GM18517 (cell line): ENCODE data around the gene RMI2.

Experiments
- ATAC-seq: cut with Tn5 transposase; IDR thresholded peaks from one replicate; pipeline ENCODE4 v1.9.1; 2021; ENCODE audit warnings: mild to moderate bottlenecking, moderate library complexity; ENCODE audit not compliant: unreplicated experiment

The RMI2 gene

GRCh38 chr16:11327277-11328171 lies 17.7 kb upstream of the RMI2 start:
- ATAC-seq = peak; percentile 47

GRCh38 chr16:11328172-11329070 lies 16.8 kb upstream of the RMI2 start:
- peak; percentile 75 for ATAC-seq

- ATAC-seq = peak; percentile 29
Observed at GRCh38 chr16:11329071-11329491, 16.2 kb upstream of the RMI2 start.

- ATAC-seq = no peak
Observed at GRCh38 chr16:11329891-11330290, 15.4 kb upstream of the RMI2 start.

DNA sequence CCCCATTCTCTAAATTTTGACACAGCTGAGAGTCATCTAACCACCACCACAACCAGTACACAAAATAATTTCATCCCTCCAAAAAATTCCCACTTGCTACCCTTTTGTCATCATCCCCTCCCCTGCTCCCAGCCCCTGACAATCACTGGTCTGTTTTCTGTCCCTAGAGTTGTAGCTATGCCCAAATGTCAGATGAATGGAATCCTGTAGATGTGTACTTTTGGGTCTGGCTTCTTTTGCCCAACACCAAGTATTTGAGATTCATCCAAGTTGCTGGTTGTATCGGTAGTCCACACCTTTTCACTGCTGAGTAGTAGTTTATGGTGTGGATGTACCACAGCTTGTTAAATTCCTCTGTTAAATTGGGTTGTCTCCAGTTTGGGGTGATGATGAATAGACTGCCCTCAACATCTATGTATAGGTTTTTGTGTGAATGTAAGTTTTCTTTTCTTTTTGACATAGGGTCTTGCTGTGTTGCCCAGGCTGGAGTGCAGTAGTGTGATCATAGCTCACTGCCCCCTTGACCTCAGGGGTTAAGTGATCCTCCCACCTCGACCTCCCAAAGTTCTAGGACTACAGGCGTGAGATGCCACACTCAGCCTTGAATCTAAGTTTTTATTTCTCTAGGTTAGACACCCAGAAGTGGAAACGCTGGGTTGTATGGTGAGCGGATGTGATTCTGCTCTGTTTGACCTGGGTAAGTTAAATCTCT lies 14.6 kb upstream of the RMI2 start:
- no peak for ATAC-seq

DNA sequence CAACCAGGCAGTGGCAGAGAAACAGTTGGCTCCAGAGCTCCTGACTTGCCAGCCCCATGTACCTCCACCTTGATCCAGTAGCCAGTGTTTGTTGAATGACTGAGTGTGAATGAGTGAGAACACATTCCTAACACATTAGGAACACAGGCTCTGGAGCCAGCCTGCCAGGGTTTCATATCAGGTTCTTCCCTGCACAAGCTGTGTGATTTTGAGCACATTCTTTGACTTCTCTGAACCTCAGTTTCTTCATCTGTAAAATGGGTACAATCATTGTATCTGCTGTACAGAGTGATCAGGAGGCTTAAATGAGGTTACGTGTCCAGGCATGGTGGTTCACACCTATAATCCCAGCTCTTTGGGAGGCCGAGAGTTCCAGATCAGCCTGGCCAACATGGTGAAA lies 13.3 kb upstream of the RMI2 start:
- ATAC-seq = no peak

DNA sequence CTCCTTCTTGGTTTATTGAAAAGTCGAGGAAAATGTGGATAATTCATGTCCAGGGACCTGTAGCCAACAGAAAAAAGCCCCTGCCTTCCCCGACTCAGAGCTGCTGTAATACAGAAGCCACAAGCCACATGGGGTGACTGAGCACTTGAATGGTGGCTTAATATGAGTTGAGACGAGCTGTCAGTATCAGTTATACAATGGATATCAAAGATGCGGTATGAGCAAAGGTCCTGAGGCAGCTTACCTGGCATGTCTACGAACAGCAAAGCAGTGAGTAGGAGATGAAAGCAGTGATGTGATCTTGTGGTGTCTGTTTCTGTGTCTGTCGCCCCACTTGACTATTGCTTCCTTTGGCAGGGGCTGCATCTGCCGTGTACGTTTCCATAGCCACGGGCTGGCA lies 12.2 kb upstream of the RMI2 start:
- ATAC-seq = no peak

DNA sequence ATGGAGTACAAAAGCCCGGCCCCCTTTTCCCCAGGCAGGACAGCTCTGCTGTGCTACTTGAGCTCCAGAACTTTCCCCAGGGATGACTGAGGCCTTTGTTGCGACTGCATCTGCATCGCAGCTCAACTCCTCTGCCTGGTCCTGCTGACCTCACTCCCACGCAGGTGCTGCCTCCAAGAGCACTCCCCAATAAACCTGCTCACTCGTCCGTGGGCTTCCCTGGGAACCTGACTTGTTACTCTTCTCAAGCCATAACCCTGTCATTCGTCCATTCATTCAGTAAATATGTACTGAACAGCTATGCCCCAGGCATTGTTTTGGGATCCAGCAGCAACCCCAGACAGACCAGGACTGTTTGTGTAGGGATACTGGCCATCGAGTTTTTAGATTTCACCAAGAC lies 11.6 kb upstream of the RMI2 start:
- ATAC-seq = no peak

DNA sequence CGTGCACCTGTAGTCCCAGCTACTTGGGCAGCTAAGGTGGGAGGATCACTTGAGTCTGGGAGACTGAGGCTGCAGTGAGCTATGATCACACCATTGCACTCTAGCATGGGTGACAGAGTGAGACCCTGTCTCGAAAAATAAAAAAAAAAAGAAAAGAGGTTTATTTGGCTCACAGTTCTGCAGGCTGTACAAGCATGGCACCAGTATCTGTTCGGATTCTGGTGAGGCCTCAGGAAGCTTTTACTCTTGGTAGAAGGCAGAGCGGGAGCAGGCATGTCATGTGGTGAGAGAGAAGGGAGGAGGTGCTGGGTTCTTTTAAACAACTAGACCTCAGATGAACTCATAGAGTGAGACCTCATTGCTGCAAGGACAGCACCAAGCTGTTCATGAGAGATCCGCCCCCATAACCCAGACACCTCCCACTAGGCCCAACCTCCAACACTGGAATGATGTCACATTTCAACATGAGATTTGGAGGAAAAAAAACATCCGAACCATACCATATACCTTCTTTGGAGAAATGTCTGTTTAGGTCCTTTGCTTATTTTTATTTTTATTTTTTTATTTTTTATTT lies 10.3 kb upstream of the RMI2 start:
- ATAC-seq = no peak

GRCh38 chr16:11339075-11339474 lies 6.2 kb upstream of the RMI2 start:
- ATAC-seq = no peak

- ATAC-seq = no peak
Observed at GRCh38 chr16:11340710-11341109, 4.5 kb upstream of the RMI2 start.

DNA sequence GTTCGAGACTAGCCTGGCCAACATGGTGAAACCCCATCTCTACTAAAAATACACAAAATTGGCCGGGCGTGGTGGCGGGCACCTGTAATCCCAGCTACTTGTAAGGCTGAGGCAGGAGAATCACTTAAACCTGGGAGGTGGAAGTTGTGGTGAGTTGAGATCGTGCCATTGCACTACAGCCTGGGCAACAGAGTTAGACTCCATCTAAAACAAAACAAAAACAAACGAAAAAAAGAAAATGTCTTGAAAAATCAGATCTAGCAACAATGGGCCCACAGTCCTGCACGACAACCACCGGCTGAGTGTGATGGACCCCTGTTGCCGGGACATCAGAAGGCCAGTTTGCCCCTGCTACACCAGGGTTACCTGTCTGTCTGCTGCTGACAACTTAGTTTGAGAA lies 3.9 kb upstream of the RMI2 start:
- no peak for ATAC-seq

- ATAC-seq = no peak
Observed at GRCh38 chr16:11342021-11342855, 3.0 kb upstream of the RMI2 start.

GRCh38 chr16:11346700-11347319 lies 1.6 kb downstream of the RMI2 start:
- no peak for ATAC-seq

DNA sequence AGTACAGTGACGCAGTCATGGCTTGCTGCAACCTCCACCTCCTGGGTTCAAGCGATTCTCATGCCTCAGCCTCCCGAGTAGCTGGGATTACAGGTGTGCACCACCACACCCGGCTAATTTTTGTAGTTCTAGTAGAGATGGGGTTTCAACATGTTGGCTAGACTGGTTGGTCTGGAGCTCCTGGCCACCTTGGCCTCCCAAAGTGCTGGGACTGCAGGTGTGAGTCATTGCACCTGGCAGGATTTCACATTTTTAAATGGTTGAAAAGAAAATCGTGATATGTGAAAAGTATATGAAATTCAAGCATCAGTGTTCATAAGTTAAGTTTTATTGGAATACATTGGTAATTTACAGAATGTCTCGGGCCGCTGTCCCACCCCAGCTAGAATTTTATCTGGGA lies 2.6 kb downstream of the RMI2 start:
- ATAC-seq = no peak

- no peak for ATAC-seq
Observed at GRCh38 chr16:11348737-11349598, 3.7 kb downstream of the RMI2 start.

DNA sequence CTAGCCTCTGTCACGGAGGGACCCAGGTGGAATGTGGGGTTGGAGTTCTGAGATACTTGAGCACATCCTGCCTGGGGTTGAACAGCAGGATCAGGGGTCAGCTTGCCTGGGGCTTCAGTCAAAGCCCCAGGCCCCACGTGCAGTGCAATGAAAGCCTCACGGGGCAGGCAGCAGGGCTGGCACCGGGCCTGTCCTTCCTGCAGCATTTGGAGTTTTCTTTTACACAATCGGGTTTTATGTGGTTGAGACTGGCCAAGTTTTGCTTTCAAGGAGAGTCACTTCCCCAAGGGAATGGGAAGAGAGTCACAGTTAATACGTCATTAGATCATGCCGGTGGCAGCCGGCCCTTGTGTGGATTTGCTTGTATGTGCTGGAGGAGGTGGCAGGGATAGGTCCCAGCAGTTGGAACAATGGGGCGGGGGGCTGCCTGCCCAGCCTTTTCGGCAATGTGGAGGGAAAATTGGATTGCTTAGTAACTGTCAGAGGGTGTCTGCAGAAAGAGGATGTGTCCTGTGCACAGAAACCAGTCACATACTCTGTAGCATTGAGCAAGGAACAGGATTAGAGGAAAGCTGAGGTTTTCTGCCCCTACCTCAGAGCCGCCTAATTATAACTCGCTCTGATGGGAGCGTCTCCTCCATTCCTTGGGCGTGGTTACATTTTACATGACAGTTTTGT lies 4.5 kb downstream of the RMI2 start:
- no peak for ATAC-seq

DNA sequence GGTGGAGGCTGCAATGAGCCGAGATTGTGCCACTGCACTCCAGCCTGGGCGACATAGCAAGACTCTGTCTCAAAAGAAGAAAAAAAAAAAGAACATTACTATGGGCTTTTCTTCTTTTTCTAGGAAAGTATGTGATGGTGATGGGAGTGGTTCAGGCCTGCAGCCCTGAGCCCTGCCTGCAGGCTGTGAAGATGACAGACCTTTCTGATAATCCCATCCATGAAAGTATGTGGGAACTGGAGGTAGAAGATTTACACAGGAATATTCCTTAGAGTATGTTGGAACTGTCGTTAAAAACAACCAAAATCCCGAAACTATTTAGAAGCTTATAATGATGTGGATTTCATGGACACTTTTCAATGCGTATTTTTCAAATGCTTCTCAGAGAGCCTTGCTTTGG lies 5.3 kb downstream of the RMI2 start:
- no peak for ATAC-seq
